A673 (cell line): ENCODE measurements around the gene BTBD8.

ENCODE experiments used
- EZH2 ChIP-seq: fragments of 200-600 bp; sonication (generic); IDR thresholded peaks from 2 replicates; pipeline ENCODE4 v1.6.1; 2017; ENCODE audit warnings: borderline replicate concordance, low read depth, mild to moderate bottlenecking, mixed read lengths, antibody characterized with exemption, low read length; ENCODE audit not compliant: poor library complexity, severe bottlenecking
- TF ChIP-seq, protein P1 (sequence below): fragments of 300-800, 200-600 bp; sonication (generic); conservative IDR thresholded peaks from 2 replicates; pipeline ENCODE4 v1.5.1; 2017; ENCODE audit warnings: low read depth, mild to moderate bottlenecking, antibody characterized with exemption, low read length, moderate library complexity, mixed read lengths

- TF ChIP-seq, protein P1, sequence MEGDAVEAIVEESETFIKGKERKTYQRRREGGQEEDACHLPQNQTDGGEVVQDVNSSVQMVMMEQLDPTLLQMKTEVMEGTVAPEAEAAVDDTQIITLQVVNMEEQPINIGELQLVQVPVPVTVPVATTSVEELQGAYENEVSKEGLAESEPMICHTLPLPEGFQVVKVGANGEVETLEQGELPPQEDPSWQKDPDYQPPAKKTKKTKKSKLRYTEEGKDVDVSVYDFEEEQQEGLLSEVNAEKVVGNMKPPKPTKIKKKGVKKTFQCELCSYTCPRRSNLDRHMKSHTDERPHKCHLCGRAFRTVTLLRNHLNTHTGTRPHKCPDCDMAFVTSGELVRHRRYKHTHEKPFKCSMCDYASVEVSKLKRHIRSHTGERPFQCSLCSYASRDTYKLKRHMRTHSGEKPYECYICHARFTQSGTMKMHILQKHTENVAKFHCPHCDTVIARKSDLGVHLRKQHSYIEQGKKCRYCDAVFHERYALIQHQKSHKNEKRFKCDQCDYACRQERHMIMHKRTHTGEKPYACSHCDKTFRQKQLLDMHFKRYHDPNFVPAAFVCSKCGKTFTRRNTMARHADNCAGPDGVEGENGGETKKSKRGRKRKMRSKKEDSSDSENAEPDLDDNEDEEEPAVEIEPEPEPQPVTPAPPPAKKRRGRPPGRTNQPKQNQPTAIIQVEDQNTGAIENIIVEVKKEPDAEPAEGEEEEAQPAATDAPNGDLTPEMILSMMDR = no peak
- no peak for TF ChIP-seq EZH2
Observed at GRCh38 chr1:92230736-92231135, 150.6 kb downstream of the BTBD8 start.
